ENCODE measurements around the gene GLI1.

Gene GLI1

DNA sequence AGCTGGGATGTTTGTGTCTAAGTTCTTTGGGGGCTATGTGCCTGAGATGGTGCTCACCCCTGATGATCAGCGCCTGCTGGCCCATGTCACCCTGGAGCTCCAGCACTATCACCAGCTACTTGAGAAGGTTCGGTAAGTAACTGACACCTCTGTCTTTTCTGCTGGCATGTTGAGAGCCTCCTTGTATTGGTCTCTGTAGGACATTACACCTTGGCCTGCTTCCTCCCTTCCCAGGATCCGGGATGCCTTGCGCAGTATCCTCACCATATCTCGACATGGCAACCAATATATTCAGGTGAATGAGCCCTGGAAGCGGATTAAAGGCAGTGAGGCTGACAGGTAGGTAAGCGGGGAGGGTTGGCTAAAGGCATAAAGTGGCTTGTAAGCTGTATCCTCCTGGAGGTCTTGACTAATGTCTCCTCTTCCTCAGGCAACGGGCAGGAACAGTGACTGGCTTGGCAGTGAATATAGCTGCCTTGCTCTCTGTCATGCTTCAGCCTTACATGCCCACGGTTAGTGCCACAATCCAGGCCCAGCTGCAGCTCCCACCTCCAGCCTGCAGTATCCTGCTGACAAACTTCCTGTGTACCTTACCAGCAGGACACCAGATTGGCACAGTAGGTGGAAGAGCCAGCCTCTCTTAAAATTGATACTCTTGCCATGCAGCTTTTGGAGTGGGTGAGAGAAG, 55.3 kb downstream of the GLI1 start:
- TF ChIP-seq, protein P1, sequence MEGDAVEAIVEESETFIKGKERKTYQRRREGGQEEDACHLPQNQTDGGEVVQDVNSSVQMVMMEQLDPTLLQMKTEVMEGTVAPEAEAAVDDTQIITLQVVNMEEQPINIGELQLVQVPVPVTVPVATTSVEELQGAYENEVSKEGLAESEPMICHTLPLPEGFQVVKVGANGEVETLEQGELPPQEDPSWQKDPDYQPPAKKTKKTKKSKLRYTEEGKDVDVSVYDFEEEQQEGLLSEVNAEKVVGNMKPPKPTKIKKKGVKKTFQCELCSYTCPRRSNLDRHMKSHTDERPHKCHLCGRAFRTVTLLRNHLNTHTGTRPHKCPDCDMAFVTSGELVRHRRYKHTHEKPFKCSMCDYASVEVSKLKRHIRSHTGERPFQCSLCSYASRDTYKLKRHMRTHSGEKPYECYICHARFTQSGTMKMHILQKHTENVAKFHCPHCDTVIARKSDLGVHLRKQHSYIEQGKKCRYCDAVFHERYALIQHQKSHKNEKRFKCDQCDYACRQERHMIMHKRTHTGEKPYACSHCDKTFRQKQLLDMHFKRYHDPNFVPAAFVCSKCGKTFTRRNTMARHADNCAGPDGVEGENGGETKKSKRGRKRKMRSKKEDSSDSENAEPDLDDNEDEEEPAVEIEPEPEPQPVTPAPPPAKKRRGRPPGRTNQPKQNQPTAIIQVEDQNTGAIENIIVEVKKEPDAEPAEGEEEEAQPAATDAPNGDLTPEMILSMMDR (IDR thresholded peaks at IDR 0.05; ENCODE audit: insufficient read depth, low read length, poor library complexity, severe bottlenecking) = no peak
- no peak for TF ChIP-seq EZH2phosphoT487 (conservative IDR thresholded peaks at IDR 0.05; ENCODE audit: low read length)
- peaks cover 20% of the 10 kb centered on the region for H3K36me3 ChIP-seq (ENCODE audit: low read length)
- no peak overlapping the region for H3K4me3 ChIP-seq (ENCODE audit: insufficient read depth, low read length, poor library complexity, severe bottlenecking)
- H2AFZ ChIP-seq (ENCODE audit: low read depth, low read length, severe bottlenecking) = no peak overlapping the region
- peaks cover 20% of the 10 kb centered on the region for H3K79me2 ChIP-seq (ENCODE audit: insufficient read depth, low read length)
- no peak overlapping the region for H3K4me2 ChIP-seq (ENCODE audit: low read depth, low read length, poor library complexity, severe bottlenecking)
- H3K9ac ChIP-seq (ENCODE audit: low read length) = no peak overlapping the region
- peaks cover 40% of the 10 kb centered on the region for H3F3A ChIP-seq (ENCODE audit: insufficient read depth)
- no peaks in the 10 kb centered on the region for H3K9me3 ChIP-seq (ENCODE audit: insufficient read depth, low read length)
- no peak overlapping the region for H3K27ac ChIP-seq (ENCODE audit: low read depth, low read length)
- no peaks in the 10 kb centered on the region; the same call in 1 of the 2 replicates for H4K20me1 ChIP-seq (ENCODE audit: low read depth, low read length)
- no peaks in the 10 kb centered on the region for H3K27me3 ChIP-seq (ENCODE audit: low read length)
- no peaks in the 10 kb centered on the region for H3K9me2 ChIP-seq (replicated peaks; ENCODE audit: insufficient read depth, low read length)

DNA sequence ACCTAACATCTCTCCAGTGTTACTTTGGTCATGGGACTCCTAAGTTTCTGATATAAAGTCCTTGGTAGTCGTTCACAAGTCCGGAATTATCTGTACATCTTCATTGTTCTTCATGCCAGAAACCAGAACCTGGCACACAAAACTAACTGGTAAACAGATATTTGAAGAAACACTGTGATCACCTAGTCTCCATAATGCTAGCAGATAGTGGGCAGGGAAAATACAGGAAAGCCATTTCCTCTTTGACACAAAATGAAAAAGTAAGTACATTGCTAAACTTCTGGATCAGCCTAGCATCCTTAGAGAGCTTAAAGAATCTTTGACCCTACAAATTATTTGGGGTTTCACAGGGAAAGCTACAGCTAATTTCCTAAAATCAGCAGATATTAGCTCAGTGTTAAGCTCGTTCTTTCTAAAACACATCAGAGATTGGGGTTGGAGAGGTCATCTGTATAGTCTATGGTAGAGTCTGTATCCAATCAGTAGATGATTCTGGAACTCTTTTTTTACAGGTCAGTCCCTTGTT, 55.9 kb downstream of the GLI1 start:
- peaks cover 40% of the 10 kb centered on the region for H3F3A ChIP-seq (ENCODE audit: insufficient read depth)
- H3K79me2 ChIP-seq (ENCODE audit: insufficient read depth, low read length) = peaks cover 22% of the 10 kb centered on the region
- no peak overlapping the region for H2AFZ ChIP-seq (ENCODE audit: low read depth, low read length, severe bottlenecking)
- no peak overlapping the region for H3K4me2 ChIP-seq (ENCODE audit: low read depth, low read length, poor library complexity, severe bottlenecking)
- TF ChIP-seq, protein P1 (IDR thresholded peaks at IDR 0.05; ENCODE audit: insufficient read depth, low read length, poor library complexity, severe bottlenecking) = no peak
- no peak for TF ChIP-seq EZH2phosphoT487 (conservative IDR thresholded peaks at IDR 0.05; ENCODE audit: low read length)
- no peak overlapping the region for H3K27ac ChIP-seq (ENCODE audit: low read depth, low read length)
- H3K9me3 ChIP-seq (ENCODE audit: insufficient read depth, low read length) = no peaks in the 10 kb centered on the region
- H3K36me3 ChIP-seq (ENCODE audit: low read length) = peaks cover 20% of the 10 kb centered on the region
- no peaks in the 10 kb centered on the region for H3K9me2 ChIP-seq (replicated peaks; ENCODE audit: insufficient read depth, low read length)
- H3K4me3 ChIP-seq (ENCODE audit: insufficient read depth, low read length, poor library complexity, severe bottlenecking) = no peak overlapping the region
- H4K20me1 ChIP-seq (ENCODE audit: low read depth, low read length) = no peaks in the 10 kb centered on the region; the same call in 1 of the 2 replicates
- no peaks in the 10 kb centered on the region for H3K27me3 ChIP-seq (ENCODE audit: low read length)
- no peak overlapping the region for H3K9ac ChIP-seq (ENCODE audit: low read length)

DNA sequence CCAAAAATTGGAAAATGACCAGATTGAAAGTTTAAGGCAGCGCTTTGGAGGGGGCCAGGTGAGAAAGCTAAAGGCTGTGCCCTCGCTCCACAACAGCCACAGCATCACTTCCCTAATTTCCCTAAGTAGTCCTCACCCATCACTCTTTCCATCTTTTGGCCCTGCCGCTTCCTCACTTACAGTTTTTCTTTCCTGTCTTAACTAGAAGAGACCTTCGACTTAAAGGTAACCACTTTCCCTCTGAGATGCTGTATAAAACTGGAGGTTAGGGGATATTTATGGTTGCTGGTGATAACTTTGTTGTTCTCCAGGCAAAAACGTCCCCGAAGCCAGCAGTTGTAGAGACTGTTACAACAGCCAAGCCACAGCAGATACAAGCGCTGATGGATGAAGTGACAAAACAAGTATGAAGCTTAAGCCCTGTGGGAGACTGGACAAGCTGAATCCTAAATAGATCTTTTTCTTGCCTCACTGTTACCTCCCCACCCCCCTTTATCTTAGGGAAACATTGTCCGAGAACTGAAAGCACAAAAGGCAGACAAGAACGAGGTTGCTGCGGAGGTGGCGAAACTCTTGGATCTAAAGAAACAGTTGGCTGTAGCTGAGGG, 56.5 kb downstream of the GLI1 start:
- H3K27me3 ChIP-seq (ENCODE audit: low read length) = no peaks in the 10 kb centered on the region
- H4K20me1 ChIP-seq (ENCODE audit: low read depth, low read length) = no peaks in the 10 kb centered on the region; the same call in 1 of the 2 replicates
- no peak overlapping the region for H3K4me2 ChIP-seq (ENCODE audit: low read depth, low read length, poor library complexity, severe bottlenecking)
- H3K9ac ChIP-seq (ENCODE audit: low read length) = no peak overlapping the region
- H3K9me2 ChIP-seq (replicated peaks; ENCODE audit: insufficient read depth, low read length) = no peaks in the 10 kb centered on the region
- no peak overlapping the region for H3K4me3 ChIP-seq (ENCODE audit: insufficient read depth, low read length, poor library complexity, severe bottlenecking)
- no peaks in the 10 kb centered on the region for H3K9me3 ChIP-seq (ENCODE audit: insufficient read depth, low read length)
- H2AFZ ChIP-seq (ENCODE audit: low read depth, low read length, severe bottlenecking) = no peak overlapping the region
- peaks cover 42% of the 10 kb centered on the region for H3F3A ChIP-seq (ENCODE audit: insufficient read depth)
- H3K79me2 ChIP-seq (ENCODE audit: insufficient read depth, low read length) = peaks cover 22% of the 10 kb centered on the region
- no peak for TF ChIP-seq EZH2phosphoT487 (conservative IDR thresholded peaks at IDR 0.05; ENCODE audit: low read length)
- TF ChIP-seq, protein P1 (IDR thresholded peaks at IDR 0.05; ENCODE audit: insufficient read depth, low read length, poor library complexity, severe bottlenecking) = no peak
- peaks cover 20% of the 10 kb centered on the region for H3K36me3 ChIP-seq (ENCODE audit: low read length)
- H3K27ac ChIP-seq (ENCODE audit: low read depth, low read length) = no peak overlapping the region
